ACC112 (cell line): Measurements from ENCODE around the gene MED27.

ENCODE experiments used
- H2AFZ ChIP-seq: fragments of 200-600 bp; sonication (generic); one replicate; pipeline ENCODE4 v1.6.0; 2017; ENCODE audit warnings: antibody characterized with exemption, low read length; ENCODE audit not compliant: unreplicated experiment
- H3K27ac ChIP-seq: fragments of 200-600 bp; sonication (generic); 2 replicates; pipeline ENCODE4 v1.5.1; 2014; ENCODE audit warnings: low read depth, mild to moderate bottlenecking, antibody characterized with exemption, low read length, moderate library complexity
- H3K27me3 ChIP-seq: fragments of 200-600 bp; sonication (generic); 2 replicates; pipeline ENCODE4 v1.6.1; 2014; ENCODE audit warnings: mild to moderate bottlenecking, antibody characterized with exemption, low read length, moderate library complexity, mixed read lengths; ENCODE audit not compliant: insufficient read depth
- H3K36me3 ChIP-seq: fragments of 200-600 bp; sonication (generic); 2 replicates; pipeline ENCODE4 v1.6.1; 2016; ENCODE audit warnings: mild to moderate bottlenecking, antibody characterized with exemption, low read length, moderate library complexity, mixed read lengths; ENCODE audit not compliant: insufficient read depth
- H3K4me1 ChIP-seq: fragments of 200-600 bp; sonication (generic); one replicate; pipeline ENCODE4 v1.6.1; 2016; ENCODE audit warnings: low read length, mixed read lengths; ENCODE audit not compliant: insufficient read depth, unreplicated experiment, control insufficient read depth
- H3K4me3 ChIP-seq: fragments of 200-600 bp; sonication (generic); 2 replicates; pipeline ENCODE4 v1.5.1; 2014; ENCODE audit warnings: mild to moderate bottlenecking, low read depth, low read length
- H3K79me2 ChIP-seq: fragments of 200-600 bp; sonication (generic); one replicate; pipeline ENCODE4 v1.6.0; 2016; ENCODE audit warnings: low read length; ENCODE audit not compliant: control insufficient read depth, unreplicated experiment, insufficient read depth

MED27 gene

GRCh38 chr9:132042324-132042723, 37.3 kb downstream of the MED27 start:
- Histone ChIP-seq H3K79me2 (peaks cover 60% of the 10 kb centered on the region), H3K27me3 (no peaks in the 10 kb centered on the region), H3K4me1 (peaks cover 31% of the 10 kb centered on the region), H3K36me3 (no peaks in the 10 kb centered on the region), H3K27ac (peak overlapping the region; percentile 85), H2AFZ (no peak overlapping the region), H3K4me3 (peak overlapping the region; percentile 38)

- Histone ChIP-seq H3K4me3 (no peak overlapping the region), H3K79me2 (peaks cover 56% of the 10 kb centered on the region), H2AFZ (no peak overlapping the region), H3K36me3 (no peaks in the 10 kb centered on the region), H3K27ac (peak overlapping the region; percentile 85), H3K4me1 (peaks cover 31% of the 10 kb centered on the region), H3K27me3 (no peaks in the 10 kb centered on the region)
These were observed 37.9 kb downstream of the MED27 start for GRCh38 chr9:132041798-132042197.

GRCh38 chr9:132040808-132041207, 38.9 kb downstream of the MED27 start:
- H3K27me3 ChIP-seq, result no peaks in the 10 kb centered on the region
- H3K4me3 ChIP-seq, result no peak overlapping the region
- peaks cover 29% of the 10 kb centered on the region for H3K4me1 ChIP-seq
- no peaks in the 10 kb centered on the region for H3K36me3 ChIP-seq
- peaks cover 54% of the 10 kb centered on the region for H3K79me2 ChIP-seq
- H2AFZ ChIP-seq, result no peak overlapping the region
- H3K27ac ChIP-seq, result no peak overlapping the region

- peaks cover 51% of the 10 kb centered on the region for H3K79me2 ChIP-seq
- peaks cover 24% of the 10 kb centered on the region for H3K4me1 ChIP-seq
- no peaks in the 10 kb centered on the region for H3K27me3 ChIP-seq
- no peak overlapping the region for H3K27ac ChIP-seq
- H2AFZ ChIP-seq, result no peak overlapping the region
- no peak overlapping the region for H3K4me3 ChIP-seq
- H3K36me3 ChIP-seq, result no peaks in the 10 kb centered on the region
These were observed 39.4 kb downstream of the MED27 start for GRCh38 chr9:132040246-132040645.

DNA sequence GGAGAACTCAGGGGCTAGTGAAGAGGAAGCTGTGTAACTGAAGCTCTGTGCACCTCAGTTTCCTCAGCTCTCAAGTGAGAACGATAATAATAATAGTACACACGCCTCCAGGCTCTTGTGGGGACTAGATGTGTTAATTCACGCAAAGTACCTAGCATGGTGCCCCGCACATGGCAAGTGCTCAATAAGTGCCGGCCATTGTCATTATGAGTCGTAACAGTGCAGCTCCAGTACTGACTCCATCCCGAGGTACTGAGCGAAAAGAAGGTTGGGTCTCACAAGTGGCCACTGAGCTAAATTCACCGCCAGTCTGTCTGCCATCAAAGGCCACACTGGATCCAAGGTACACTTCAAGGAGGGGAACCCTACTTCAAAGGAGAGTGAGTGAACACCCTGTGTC, 40.4 kb downstream of the MED27 start:
- no peaks in the 10 kb centered on the region for H3K27me3 ChIP-seq
- H3K79me2 ChIP-seq, result peaks cover 55% of the 10 kb centered on the region
- H3K27ac ChIP-seq, result no peak overlapping the region
- H3K36me3 ChIP-seq, result no peaks in the 10 kb centered on the region
- H3K4me1 ChIP-seq, result peaks cover 21% of the 10 kb centered on the region
- H3K4me3 ChIP-seq, result no peak overlapping the region
- H2AFZ ChIP-seq, result no peak overlapping the region

DNA sequence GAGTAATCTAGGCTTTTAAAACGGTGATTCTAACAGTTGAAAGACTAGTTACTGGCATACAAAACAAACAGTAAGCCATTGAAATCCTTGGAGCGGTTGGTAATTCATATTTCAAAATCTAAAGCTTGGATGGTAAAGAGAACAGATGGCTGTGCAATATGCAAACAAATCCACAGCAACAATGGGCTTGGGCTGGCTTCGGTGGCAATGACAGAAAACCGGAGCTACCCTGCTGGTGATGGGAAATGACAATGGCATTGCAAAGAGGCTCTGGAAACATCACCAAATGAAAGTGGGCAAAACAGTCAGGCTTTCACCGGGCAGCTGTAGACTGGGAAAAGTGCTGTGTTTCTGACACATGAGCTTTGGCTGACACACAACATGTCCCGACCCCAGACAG, 42.2 kb downstream of the MED27 start:
- no peak overlapping the region for H3K27ac ChIP-seq
- no peaks in the 10 kb centered on the region for H3K36me3 ChIP-seq
- no peak overlapping the region for H3K4me3 ChIP-seq
- H3K27me3 ChIP-seq, result no peaks in the 10 kb centered on the region
- no peak overlapping the region for H2AFZ ChIP-seq
- peaks cover 58% of the 10 kb centered on the region for H3K79me2 ChIP-seq
- H3K4me1 ChIP-seq, result peaks cover 9% of the 10 kb centered on the region

DNA sequence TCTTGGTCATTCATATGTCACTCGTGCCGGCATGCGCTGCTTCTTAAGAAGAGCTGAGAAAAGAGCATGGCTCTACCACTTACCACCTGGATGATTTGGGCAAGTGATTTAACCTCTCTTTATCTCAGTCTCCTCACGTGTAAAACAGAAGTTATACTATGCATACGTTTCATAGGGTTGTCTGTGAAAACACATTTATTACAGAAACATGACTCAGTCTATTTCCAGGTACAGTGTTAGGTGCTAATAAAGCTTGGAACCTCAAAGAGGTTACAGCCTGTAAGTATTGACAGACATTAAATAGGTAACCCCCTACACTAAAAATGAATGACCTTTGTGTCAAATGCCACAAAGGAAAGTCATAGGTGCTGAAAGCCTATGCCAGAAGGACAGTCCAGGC, 43.1 kb downstream of the MED27 start:
- Histone ChIP-seq H2AFZ (no peak overlapping the region), H3K36me3 (no peaks in the 10 kb centered on the region), H3K27me3 (no peaks in the 10 kb centered on the region), H3K79me2 (peaks cover 54% of the 10 kb centered on the region), H3K4me3 (no peak overlapping the region), H3K4me1 (peaks cover 4% of the 10 kb centered on the region), H3K27ac (no peak overlapping the region)

- no peaks in the 10 kb centered on the region for H3K27me3 ChIP-seq
- peaks cover 50% of the 10 kb centered on the region for H3K79me2 ChIP-seq
- H3K4me3 ChIP-seq, result no peak overlapping the region
- no peaks in the 10 kb centered on the region for H3K36me3 ChIP-seq
- no peak overlapping the region for H3K27ac ChIP-seq
- peaks cover 4% of the 10 kb centered on the region for H3K4me1 ChIP-seq
- no peak overlapping the region for H2AFZ ChIP-seq
These were observed 44.0 kb downstream of the MED27 start for GRCh38 chr9:132035679-132036078.

GRCh38 chr9:132032238-132032950, 47.3 kb downstream of the MED27 start:
- Histone ChIP-seq H2AFZ (no peak overlapping the region), H3K36me3 (no peaks in the 10 kb centered on the region), H3K4me3 (no peak overlapping the region), H3K27me3 (no peaks in the 10 kb centered on the region), H3K27ac (no peak overlapping the region), H3K79me2 (peaks cover 61% of the 10 kb centered on the region), H3K4me1 (peaks cover 8% of the 10 kb centered on the region)

GRCh38 chr9:132031467-132032237, 48.0 kb downstream of the MED27 start:
- no peaks in the 10 kb centered on the region for H3K27me3 ChIP-seq
- H3K4me3 ChIP-seq, result no peak overlapping the region
- H3K4me1 ChIP-seq, result peaks cover 13% of the 10 kb centered on the region
- peaks cover 60% of the 10 kb centered on the region for H3K79me2 ChIP-seq
- no peak overlapping the region for H3K27ac ChIP-seq
- H2AFZ ChIP-seq, result no peak overlapping the region
- H3K36me3 ChIP-seq, result no peaks in the 10 kb centered on the region
